ENCODE measurements around the gene TBCE. TPM values are rescaled to one million over a fixed set of nuclear protein-coding genes. Genes with fewer than 3 reads are reported as not detected.

TBCE gene
- total and polyA plus RNA-seq, 2 donors (not counting 1 experiment from before 2014, with no cell fraction given): 31.4 to 46.9 TPM

DNA sequence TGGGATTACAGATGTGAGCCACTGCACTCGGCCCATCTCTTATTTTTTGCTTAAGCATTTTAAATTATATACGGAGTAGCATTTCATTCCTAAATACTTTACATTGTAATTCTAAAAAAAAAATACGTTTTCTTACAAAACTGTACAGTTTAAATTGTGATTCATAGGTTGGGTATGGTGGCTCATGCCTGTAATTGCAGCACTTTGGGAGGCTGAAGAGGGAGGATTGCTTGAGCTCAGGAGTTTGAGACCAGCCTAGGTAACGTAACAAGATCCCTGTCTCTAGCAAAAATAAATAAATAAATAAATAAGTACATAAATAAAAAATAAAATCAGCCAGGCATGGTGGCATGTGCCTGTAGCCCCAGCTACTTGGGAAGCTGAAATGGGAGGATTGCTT is 24.6 kb downstream of the TBCE start:
- DNase-seq (ENCODE audit: low read depth in 2 of 2): peak in 1 of 2 donors; percentile 9
- Histone ChIP-seq H3K4me1 (ENCODE audit: control insufficient read depth, extremely low read depth, insufficient read depth, low read length) (no peaks in the 10 kb centered on the region), H3K27ac (ENCODE audit: insufficient read depth, low read length) (no peak overlapping the region), H3K4me2 (ENCODE audit: extremely low read depth, insufficient read depth, low read length) (no peak overlapping the region), H3K36me3 (ENCODE audit: control insufficient read depth, insufficient read depth, low read length) (no peaks in the 10 kb centered on the region), H4K20me1 (ENCODE audit: control insufficient read depth, extremely low read depth, insufficient read depth, low read length) (no peaks in the 10 kb centered on the region), H3K79me2 (ENCODE audit: control insufficient read depth, insufficient read depth, low read length) (peaks cover 5% of the 10 kb centered on the region), H3K27me3 (ENCODE audit: control insufficient read depth, insufficient read depth, low read length) (no peaks in the 10 kb centered on the region), H2AFZ (ENCODE audit: low read length) (no peak overlapping the region), H3K4me3 (replicated peaks in 1 of 4; ENCODE audit: control extremely low read depth in 1 of 4, insufficient read depth in 1 of 4, low read depth in 3 of 4, low read length in 4 of 4) (no peak overlapping the region), H3K9ac (ENCODE audit: insufficient read depth, low read length) (no peak overlapping the region), H3K9me3 (ENCODE audit: control insufficient read depth, insufficient read depth, low read depth, low read length) (no peaks in the 10 kb centered on the region)
- TF ChIP-seq, protein P1, sequence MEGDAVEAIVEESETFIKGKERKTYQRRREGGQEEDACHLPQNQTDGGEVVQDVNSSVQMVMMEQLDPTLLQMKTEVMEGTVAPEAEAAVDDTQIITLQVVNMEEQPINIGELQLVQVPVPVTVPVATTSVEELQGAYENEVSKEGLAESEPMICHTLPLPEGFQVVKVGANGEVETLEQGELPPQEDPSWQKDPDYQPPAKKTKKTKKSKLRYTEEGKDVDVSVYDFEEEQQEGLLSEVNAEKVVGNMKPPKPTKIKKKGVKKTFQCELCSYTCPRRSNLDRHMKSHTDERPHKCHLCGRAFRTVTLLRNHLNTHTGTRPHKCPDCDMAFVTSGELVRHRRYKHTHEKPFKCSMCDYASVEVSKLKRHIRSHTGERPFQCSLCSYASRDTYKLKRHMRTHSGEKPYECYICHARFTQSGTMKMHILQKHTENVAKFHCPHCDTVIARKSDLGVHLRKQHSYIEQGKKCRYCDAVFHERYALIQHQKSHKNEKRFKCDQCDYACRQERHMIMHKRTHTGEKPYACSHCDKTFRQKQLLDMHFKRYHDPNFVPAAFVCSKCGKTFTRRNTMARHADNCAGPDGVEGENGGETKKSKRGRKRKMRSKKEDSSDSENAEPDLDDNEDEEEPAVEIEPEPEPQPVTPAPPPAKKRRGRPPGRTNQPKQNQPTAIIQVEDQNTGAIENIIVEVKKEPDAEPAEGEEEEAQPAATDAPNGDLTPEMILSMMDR (conservative IDR thresholded peaks at IDR 0.05 in 1 of 2, IDR thresholded peaks at IDR 0.05 in 1 of 2; ENCODE audit: low read depth in 1 of 2, low read length in 2 of 2): no peak
- no peak for TF ChIP-seq EZH2 (IDR thresholded peaks at IDR 0.05; ENCODE audit: low read length, missing control alignments)

DNA sequence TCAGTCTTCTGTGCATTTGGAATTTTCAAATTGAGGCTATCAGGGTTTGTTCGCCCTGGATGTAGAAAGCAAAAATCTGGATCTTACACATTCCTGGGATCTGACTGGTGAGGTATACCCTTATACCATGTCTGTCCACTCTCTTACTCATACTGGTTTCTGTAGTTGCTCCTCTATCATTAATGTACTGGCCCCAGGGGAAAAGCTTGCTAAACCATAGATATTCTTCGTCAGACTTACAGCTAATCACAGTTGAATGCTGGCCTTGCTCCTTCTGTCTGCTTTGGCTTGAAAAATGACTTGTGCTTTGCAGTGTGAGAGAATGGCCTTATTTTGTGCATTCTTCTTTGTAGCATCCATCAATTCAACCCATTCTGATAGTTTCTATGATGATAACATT is 30.5 kb downstream of the TBCE start:
- H4K20me1 ChIP-seq (ENCODE audit: control insufficient read depth, extremely low read depth, insufficient read depth, low read length): no peaks in the 10 kb centered on the region
- peak; percentile 52 to 95 for DNase-seq (ENCODE audit: low read depth in 2 of 2)
- H3K4me3 ChIP-seq (replicated peaks in 1 of 4; ENCODE audit: control extremely low read depth in 1 of 4, insufficient read depth in 1 of 4, low read depth in 3 of 4, low read length in 4 of 4): no peak overlapping the region
- no peak for TF ChIP-seq EZH2 (IDR thresholded peaks at IDR 0.05; ENCODE audit: low read length, missing control alignments)
- TF ChIP-seq, protein P1 (conservative IDR thresholded peaks at IDR 0.05 in 1 of 2, IDR thresholded peaks at IDR 0.05 in 1 of 2; ENCODE audit: low read depth in 1 of 2, low read length in 2 of 2): no peak
- no peaks in the 10 kb centered on the region for H3K4me1 ChIP-seq (ENCODE audit: control insufficient read depth, extremely low read depth, insufficient read depth, low read length)
- no peak overlapping the region for H3K9ac ChIP-seq (ENCODE audit: insufficient read depth, low read length)
- H3K27ac ChIP-seq (ENCODE audit: insufficient read depth, low read length): no peak overlapping the region
- H3K36me3 ChIP-seq (ENCODE audit: control insufficient read depth, insufficient read depth, low read length): no peaks in the 10 kb centered on the region
- H3K79me2 ChIP-seq (ENCODE audit: control insufficient read depth, insufficient read depth, low read length): peaks cover 8% of the 10 kb centered on the region
- no peaks in the 10 kb centered on the region for H3K27me3 ChIP-seq (ENCODE audit: control insufficient read depth, insufficient read depth, low read length)
- no peaks in the 10 kb centered on the region for H3K9me3 ChIP-seq (ENCODE audit: control insufficient read depth, insufficient read depth, low read depth, low read length)
- H2AFZ ChIP-seq (ENCODE audit: low read length): no peak overlapping the region
- no peak overlapping the region for H3K4me2 ChIP-seq (ENCODE audit: extremely low read depth, insufficient read depth, low read length)

DNA sequence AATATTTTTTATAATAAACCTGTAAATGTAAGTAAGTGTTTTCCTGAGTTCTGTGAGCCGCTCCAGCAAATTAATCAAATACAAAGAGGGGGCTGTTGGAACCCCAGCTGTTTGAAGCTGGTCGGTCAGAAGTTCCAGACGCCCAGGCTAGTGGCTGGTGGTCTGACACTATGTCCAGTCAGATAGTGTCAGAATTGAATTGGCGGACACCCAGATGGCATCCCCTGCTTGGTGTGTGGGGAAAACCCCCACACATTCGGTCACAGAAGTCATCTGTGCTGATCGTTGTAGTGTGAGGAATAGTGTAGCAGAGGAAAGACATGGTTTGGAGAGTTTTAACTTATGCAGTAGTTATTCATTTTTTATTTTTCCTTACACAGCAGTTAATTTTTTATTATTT is 32.4 kb downstream of the TBCE start:
- Histone ChIP-seq H3K4me3 (replicated peaks in 1 of 4; ENCODE audit: control extremely low read depth in 1 of 4, insufficient read depth in 1 of 4, low read depth in 3 of 4, low read length in 4 of 4) (no peak overlapping the region), H3K9me3 (ENCODE audit: control insufficient read depth, insufficient read depth, low read depth, low read length) (no peaks in the 10 kb centered on the region), H3K27ac (ENCODE audit: insufficient read depth, low read length) (no peak overlapping the region), H3K79me2 (ENCODE audit: control insufficient read depth, insufficient read depth, low read length) (peaks cover 8% of the 10 kb centered on the region), H2AFZ (ENCODE audit: low read length) (no peak overlapping the region), H3K27me3 (ENCODE audit: control insufficient read depth, insufficient read depth, low read length) (no peaks in the 10 kb centered on the region), H3K4me2 (ENCODE audit: extremely low read depth, insufficient read depth, low read length) (no peak overlapping the region), H3K9ac (ENCODE audit: insufficient read depth, low read length) (no peak overlapping the region), H4K20me1 (ENCODE audit: control insufficient read depth, extremely low read depth, insufficient read depth, low read length) (no peaks in the 10 kb centered on the region), H3K4me1 (ENCODE audit: control insufficient read depth, extremely low read depth, insufficient read depth, low read length) (no peaks in the 10 kb centered on the region), H3K36me3 (ENCODE audit: control insufficient read depth, insufficient read depth, low read length) (no peaks in the 10 kb centered on the region)
- TF ChIP-seq, protein P1 (conservative IDR thresholded peaks at IDR 0.05 in 1 of 2, IDR thresholded peaks at IDR 0.05 in 1 of 2; ENCODE audit: low read depth in 1 of 2, low read length in 2 of 2): no peak
- TF ChIP-seq EZH2 (IDR thresholded peaks at IDR 0.05; ENCODE audit: low read length, missing control alignments): no peak
- DNase-seq (ENCODE audit: low read depth in 2 of 2): peak in 1 of 2 donors; percentile 10
